Measurements from ENCODE around the gene OMP. TPM values are rescaled to one million over a fixed set of nuclear protein-coding genes. Genes with fewer than 3 reads are reported as not detected.
"Not testable (repeated sequence)": the region's sequence is repeated elsewhere in the genome, so short reads cannot be mapped to it uniquely, and the experiment has no call there.

OMP gene
- polyA plus RNA-seq, 3 donors = 0.17 to 1.1 (median 0.36) TPM

DNA sequence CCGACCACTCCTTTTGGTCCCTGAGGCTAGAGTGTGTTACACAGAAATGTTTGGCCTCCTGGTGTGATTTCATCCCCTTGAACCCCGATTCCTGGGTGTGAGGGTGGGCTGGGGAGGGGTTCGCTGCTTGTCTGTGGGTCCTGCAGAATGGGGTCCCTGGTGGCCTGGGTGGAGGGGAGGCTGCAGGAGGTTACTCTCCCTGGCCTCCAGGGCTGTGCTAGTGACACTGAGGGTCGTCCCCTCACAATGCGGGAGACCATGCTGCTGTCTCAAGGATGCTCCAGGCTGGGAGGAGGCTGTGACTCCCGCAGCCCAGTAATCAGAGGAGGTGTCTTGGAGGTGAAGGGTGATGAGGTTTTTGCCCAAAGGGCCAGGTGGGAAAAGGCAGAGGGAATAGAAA lies 17.0 kb upstream of the OMP start:
- no peak for DNase-seq

DNA sequence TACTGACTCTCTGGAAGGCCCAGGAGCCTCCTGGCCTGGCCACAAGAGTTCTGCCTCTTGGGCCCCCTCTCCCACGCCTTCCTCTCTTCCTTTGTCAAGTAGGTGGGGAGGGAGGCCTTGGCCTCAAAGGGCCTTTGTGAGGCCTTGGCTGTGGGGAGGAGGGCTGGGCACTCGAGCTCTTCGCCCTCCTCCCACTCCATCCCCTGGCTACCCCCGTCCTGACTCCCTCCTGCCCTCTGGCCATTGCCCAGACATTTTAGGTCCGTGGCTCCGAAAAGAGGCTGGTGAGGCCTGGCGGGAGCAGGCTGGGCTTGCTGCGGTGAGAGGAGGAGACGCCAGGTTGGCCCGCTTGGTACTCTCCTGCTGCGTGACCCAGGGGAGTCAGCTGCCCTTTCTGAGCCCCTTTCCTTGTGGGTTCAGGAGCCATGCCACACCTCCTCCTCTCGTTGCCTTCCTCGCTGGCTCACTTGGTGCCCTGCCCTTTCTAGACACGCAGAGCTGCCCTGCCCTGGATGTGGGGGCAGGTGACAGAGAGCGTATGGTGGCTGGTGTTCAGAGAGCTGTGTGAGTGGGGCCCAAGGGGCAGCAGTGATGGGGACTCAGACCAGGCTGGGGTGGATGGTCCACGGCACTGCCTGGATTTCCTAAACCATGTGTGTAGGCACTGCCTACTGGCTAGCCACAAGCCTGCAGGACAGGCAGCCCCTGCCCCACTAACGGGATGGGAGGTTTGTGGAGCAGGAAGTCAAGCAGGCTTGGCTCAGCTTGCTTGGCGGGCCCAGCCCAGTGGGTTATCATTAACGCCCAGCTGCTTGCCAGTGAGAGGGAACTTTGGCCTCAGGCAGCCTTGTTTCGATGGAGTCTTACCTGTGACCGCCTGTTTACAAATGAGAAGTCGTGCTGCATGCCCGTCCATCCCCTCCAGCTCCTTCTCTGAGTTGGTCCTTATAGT lies 15.8 kb upstream of the OMP start:
- no peak for DNase-seq

GRCh38 chr11:77087723-77088225 lies 14.9 kb upstream of the OMP start:
- DNase-seq = no peak

DNA sequence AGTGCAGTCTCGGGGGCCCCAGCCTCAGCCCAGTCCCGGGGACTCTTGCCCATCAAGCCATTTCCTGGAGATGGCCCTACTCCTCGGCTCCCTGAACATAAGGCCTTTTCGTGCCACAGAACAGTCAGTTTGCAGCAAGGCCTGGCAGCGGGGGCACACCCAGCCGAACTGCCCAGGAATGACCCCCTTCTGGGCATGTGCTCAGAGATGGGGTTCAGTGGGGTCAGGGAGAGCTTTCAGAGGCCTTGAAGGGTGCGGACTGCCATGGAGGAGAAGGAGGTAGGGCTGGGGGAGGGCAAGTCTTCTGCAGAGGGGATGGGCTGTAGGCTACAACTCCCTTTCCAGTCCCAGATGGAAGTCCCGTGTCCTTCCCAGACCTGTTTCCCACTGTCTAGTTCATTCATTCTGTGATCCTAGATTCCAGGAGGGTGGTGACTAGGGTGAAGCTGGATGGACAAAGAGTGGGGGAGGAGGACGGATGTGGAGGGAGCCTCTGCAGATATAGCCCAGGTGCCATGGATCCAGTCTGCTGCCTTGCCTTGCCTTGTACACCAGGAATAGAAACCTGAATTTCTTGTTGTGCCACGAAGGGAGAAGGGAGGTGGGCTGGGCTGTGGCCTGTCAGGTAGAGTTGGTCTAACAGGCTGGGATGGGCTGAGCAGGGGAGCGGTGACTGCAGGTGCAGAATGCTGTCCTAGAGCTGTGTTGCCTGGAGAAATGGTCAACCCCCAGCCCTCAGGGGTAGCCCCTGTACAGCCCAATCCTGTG lies 14.2 kb upstream of the OMP start:
- DNase-seq = peak; percentile 55

GRCh38 chr11:77089004-77089545 lies 13.6 kb upstream of the OMP start:
- DNase-seq = no peak

- DNase-seq = no peak
Measured at GRCh38 chr11:77090046-77090372, 12.6 kb upstream of the OMP start.

- DNase-seq = no peak
Measured at GRCh38 chr11:77090373-77091111, 12.1 kb upstream of the OMP start.

DNA sequence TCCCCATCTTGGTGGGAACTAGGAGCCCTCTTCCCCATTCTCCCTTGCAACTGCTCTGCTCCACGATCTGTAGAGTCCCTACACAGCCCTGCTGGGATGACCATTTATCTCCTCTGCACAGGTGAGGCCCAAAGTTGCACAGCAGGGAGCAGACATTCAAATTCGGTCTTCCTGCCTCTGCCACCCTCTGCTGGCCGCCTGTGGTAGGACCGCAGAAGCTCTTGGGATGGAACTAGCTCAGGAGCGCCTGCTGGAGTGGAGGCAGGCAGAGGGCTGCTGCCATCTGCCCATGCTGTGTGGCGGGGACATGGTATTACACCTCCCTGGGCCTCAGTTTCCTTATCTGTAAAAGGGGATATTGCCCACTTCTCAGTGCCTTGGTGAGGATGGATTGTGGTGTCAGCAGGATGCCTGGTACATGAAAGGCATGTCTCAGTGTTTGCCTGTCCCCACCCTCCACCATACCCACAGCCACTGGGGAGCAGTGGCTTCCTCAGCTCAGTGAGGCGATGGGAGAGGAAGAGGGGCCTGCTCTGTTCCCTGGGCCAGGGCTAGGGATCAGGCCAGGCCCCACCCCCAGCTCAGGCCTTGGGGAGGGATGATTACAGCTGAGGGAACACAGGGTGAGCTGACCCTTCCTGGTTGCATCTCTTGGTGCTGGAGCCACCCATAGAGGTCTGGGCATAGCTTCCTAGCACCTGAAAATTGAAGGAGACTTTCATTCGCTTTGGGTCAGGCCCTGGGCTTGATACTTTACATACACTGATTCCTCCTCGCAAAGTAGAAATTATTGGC lies 11.3 kb upstream of the OMP start:
- peak; percentile 60 for DNase-seq

DNA sequence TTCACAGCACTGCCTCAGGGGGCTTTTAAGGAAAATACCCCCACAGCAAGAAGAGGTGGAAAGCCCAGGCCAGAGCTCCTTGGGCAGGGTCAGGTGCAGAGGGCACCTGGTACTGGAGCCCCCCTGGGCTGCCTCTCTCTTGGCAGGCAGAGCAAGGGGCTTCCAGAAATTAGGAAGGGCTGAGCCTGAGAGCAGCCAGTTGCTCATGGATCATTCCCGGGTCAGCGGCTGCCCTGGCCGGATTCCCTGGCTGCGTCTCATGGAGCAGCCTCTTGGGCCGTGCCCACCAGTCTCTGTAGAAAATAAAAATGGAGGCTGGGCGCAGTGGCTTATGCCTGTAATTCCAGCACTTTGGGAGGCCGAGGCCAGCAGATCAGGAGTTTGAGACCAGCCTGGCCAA lies 10.3 kb upstream of the OMP start:
- no peak for DNase-seq

GRCh38 chr11:77093056-77093891 lies 9.4 kb upstream of the OMP start:
- DNase-seq = no peak

- no peak for DNase-seq
Measured at GRCh38 chr11:77093987-77094840, 8.4 kb upstream of the OMP start.

- DNase-seq = no peak
Measured at GRCh38 chr11:77094841-77095365, 7.7 kb upstream of the OMP start.

DNA sequence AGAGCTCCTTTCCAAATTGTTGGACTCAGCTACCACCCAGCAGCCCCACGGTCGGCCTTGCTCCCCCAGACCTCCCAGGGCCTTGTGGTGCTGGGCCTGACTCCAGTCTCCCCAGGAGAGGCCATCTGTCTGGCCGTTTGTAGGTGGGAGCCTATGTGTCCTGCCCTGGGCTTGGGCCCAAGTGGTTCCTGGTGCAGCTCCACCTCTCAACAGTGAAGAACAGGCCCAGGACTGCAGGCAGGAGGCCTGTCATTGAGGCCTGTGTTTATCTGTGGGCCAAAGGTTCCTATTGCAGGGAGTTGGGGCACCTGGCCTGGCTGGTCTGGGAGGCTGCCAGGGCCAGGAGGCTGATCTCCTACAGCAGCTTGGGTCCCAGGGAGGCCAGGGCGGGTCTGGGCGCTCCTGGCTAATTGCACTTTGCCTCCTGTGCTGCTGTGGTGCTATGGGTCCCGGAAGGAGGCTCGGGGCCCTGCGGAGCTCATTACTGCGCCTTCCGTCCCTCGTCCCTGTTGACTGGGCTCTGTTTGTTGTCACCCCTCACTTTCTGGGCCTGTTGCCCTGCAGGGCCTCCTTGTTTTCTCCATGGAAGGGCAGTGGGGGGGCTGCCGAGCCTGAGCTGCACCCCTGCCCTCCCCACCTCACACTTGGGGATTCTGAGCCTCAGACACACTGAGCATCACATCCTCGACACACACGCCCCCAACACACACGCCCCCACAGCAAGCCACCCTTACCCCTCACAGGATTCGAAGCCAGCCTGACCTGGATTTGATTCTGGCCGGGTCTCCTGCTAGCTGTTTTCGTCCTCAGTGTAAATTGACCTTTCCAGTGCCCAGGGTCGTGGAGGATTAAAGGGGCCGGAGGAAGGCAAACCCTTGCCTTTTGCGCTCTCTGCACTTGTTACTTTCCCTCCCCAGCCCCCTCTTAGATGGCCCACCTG lies 6.8 kb upstream of the OMP start:
- no peak for DNase-seq

DNA sequence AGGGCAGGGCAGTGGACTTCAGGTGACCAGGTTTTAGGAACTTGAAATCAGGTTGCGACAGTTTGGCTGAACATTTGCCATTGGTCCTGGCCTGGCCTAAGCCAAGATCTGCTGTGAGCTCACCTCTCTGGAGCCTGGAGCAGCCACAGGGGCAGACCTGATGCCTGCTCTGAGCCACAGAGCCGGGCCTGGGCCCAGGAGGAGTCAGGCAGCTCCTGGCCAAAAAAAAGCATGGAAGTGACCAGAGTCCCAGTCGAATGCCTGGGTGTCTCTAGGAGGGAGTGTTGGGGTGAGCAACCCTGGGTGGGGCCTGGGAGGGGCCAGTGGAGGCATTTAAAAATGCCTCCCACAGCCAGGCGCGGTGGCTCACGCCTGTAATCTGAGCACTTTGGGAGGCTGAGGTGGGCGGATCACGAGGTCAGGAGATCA lies 6.0 kb upstream of the OMP start:
- DNase-seq = no peak

GRCh38 chr11:77097180-77097579 lies 5.5 kb upstream of the OMP start:
- not testable (repeated sequence) for DNase-seq

DNA sequence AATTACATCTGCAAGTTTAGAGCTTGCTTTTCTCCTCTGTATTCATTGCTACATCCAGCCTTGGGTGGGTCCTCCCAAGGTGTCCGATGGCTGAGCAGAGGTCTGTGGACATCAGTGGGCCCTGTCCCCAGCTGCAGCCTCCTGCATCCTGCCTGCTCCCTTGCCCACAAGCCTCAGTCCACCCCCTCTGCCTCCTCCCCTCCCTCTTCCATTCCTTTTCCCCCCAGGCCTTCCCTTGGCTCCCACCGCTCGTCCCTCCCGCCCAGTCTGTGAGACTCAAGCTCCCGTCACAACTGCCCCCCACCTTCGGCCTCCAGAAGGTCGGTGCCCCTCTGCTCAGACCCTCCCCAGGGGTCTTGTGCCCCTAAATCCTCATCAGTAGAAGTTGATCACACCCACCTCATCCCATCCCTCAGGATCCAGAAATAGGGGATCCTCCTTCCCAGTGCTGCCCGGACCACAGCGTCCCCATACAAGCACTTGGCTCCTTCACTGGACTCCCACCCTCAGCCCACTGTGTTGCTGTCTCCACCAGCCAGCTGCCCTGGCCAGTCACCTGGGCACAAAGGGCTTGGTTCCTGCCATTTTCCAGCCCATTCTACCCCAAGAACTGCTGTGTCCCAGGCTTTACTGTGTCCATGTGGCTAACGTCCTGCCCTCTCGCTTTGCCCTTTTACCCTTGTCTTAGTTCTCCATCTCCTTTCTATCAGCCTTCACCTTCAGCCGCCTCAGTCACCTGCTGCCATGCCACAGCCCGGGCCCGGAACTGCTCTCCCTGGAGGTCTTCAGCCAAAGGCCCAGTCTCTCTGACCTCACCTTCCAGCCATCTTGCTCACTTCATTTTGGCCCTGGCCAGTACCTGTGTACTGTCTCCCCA lies 2.2 kb upstream of the OMP start:
- DNase-seq = no peak
